Fibroblast of mammary gland (primary cell): Measurements from ENCODE around the gene CD244.

Experiments used
- DNase-seq: peaks from one replicate; pipeline ENCODE4 v3.0.0-alpha.2; 2010; ENCODE audit warnings: low read depth
- H3K4me3 ChIP-seq: 2 replicates; pipeline ENCODE4 v1.5.1; 2011; ENCODE audit warnings: low read depth, mild to moderate bottlenecking, low read length, moderate library complexity; ENCODE audit not compliant: control insufficient read depth
- CTCF ChIP-seq: conservative IDR thresholded peaks from 2 replicates; pipeline ENCODE4 v1.5.1; 2011; ENCODE audit warnings: low read depth, low read length, inconsistent platforms; ENCODE audit not compliant: control insufficient read depth, insufficient read depth

Gene CD244

DNA sequence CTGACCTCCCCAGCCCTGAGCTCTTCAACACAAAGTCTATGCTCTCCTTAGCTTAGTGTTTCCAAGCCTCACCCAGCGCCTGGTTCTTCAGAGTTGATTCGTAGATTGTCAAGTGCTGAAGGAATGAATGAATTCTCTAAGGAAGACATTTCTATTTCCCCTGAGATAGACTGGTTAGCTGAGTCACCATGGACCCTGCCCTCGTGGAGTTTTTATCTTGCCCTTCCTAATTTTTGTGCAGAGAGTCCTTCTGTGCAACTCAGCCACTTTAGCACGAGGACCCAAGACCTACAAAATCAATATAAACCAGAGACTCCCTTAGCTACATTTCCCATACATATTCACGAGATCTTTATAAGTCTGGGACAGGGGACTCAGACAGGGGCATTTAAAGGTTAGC is 2.6 kb upstream of the CD244 start:
- H3K4me3 ChIP-seq, result no peak overlapping the region
- no peak for TF ChIP-seq CTCF
- no peak for DNase-seq

GRCh38 chr1:160864173-160864572 is 1.5 kb upstream of the CD244 start:
- no peak for TF ChIP-seq CTCF
- no peak for DNase-seq
- no peak overlapping the region for H3K4me3 ChIP-seq

DNA sequence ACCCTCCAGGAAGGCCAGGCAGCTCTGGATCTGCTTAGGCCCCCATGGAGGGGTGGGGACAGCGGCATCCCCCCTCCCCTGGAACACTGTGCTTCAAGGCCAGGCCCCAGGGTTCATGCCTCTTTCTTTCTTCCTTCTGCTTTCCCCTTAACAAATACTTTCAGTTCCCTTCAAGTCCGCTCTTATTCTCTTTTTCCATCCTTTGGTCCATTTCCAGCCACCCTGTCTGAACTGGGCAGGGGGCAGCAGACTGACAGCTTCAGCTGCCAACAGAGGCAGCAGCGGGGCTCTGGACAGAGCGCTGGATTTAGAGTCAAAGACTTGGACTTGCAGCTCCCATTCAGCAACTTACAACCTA is 1.1 kb upstream of the CD244 start:
- TF ChIP-seq CTCF, result no peak
- H3K4me3 ChIP-seq, result no peak overlapping the region
- no peak for DNase-seq

DNA sequence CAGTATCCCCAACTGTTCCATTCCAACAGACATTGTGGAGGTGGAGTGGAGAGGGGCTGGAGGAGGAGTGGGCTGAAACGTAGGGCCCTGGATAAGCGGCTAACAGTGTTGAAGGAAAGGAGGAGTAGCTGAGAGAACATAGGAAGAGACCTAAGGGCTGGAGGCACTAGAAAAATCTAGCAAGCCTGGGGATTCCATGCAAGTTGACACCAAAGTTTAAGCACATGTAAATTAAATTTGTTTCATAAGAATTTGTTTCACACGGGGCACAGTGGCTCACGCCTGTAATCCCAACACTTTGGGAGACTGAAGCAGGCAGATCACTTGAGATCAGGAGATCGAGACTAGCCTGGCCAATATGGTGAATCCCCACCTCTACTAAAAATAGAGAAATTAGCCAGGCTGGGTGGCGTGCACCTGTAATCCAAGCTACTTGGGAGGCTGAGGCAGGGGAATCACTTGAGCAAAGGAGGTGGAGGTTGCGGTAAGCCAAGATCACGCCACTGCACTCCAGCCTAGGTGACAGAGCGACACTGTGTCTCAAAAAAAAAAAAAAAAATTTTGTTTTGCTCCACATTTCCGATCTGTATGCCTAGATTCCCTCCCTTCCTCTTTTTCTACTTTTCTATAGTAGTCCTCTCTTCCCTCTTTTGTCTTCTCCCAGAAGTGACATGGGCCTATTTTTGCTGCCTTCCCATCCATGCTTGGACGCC is 530 bp upstream of the CD244 start:
- no peak for DNase-seq
- no peak overlapping the region for H3K4me3 ChIP-seq
- no peak for TF ChIP-seq CTCF

DNA sequence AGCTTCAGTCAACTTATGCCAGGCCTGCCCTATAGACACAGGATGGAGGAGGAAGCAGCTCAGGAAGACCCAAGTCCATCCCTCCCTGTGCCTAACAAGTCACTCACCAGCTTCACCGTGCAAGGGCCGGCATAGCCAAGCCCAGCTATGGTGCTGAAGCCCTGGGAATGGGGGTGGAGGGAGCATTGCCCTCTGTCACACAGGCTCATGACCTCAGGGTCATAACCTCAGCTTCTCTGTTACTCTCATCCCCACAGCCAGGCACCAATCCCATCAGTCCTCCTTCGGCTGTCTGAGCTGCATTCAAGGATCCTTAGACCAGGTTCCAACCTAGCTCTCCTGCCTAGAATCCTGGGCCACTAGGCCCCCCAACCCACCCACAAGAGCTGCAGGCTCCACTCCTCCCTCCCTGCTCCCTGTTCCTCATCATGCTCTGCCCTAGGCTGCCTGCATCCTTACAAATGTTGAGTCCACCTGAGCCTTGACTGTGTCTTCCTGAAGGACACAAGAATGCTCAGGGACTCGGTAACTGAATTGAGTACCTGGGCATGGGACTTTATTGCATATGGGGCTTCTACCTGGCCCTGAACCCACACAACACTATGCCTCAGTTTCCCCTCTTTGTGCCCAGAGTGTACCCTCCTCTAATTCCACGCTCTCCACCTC is 1.7 kb downstream of the CD244 start:
- no peak overlapping the region for H3K4me3 ChIP-seq
- no peak for TF ChIP-seq CTCF

GRCh38 chr1:160859166-160859565 is 3.5 kb downstream of the CD244 start:
- no peak for DNase-seq

More for the DNA sequence above, 1.7 kb downstream of the CD244 start:
- DNase-seq, result no peak

More at GRCh38 chr1:160859166-160859565, 3.5 kb downstream of the CD244 start:
- H3K4me3 ChIP-seq, result no peak overlapping the region
- TF ChIP-seq CTCF, result no peak
